Endothelial cell of umbilical vein (primary cell): Measurements from ENCODE around the gene ZNF669. TPM values are rescaled to one million over a fixed set of nuclear protein-coding genes. Genes with fewer than 3 reads are reported as not detected.
"Not testable (repeated sequence)": the region's sequence is repeated elsewhere in the genome, so short reads cannot be mapped to it uniquely, and the experiment has no call there.

Source experiments
- BruUV-seq: library from RNA; stranded (reverse); fragments of 400-500 nt; replicated peaks from 2 replicates; lab custom pipeline; 2021; lab: Mats Ljungman, UMichigan
- CTCF ChIA-PET: fragments of 300-600, 350-600 bp; sonication (Branson Sonifier 250); formaldehyde crosslinking; loops from one replicate; lab custom pipeline; 2021; ENCODE audit warnings: antibody characterized with exemption, inconsistent platforms; lab: Charles Lee
- POLR2A ChIA-PET: fragments of 300-600, 350-600 bp; sonication (Branson Sonifier 250); formaldehyde crosslinking; loops from one replicate; lab custom pipeline; 2021; ENCODE audit warnings: antibody characterized with exemption, inconsistent platforms; lab: Charles Lee
- DNase-seq: peaks from one replicate; pipeline ENCODE4 v3.0.0-alpha.2; 2011; ENCODE audit warnings: low read depth, low spot score
- FAIRE-seq: peaks from 2 replicates; lab custom pipeline; 2011; peaks lifted over from hg19 to GRCh38; lab: Jason Lieb, UNC
- H2AFZ ChIP-seq: 2 replicates; pipeline ENCODE4 v1.6.0; 2012; ENCODE audit warnings: low read depth, low read length, control low read depth, inconsistent platforms
- H3K27ac ChIP-seq: 2 replicates; pipeline ENCODE4 v1.5.1; 2011; ENCODE audit warnings: low read depth, mild to moderate bottlenecking, control low read depth, low read length, moderate library complexity; ENCODE audit not compliant: insufficient read depth
- H3K27me3 ChIP-seq, 2 experiments: 2 replicates each; pipeline versions ENCODE4 v1.6.0 to v1.6.1; 2011; ENCODE audit warnings: low read length in 2 of 2, mixed read lengths in 1 of 2; ENCODE audit not compliant: control insufficient read depth in 2 of 2, insufficient read depth in 2 of 2
- H3K36me3 ChIP-seq, 2 experiments: 2 replicates in 1 of 2; 3 replicates in 1 of 2; pipeline ENCODE4 v1.5.1; 2011; ENCODE audit warnings: low read length in 2 of 2, mild to moderate bottlenecking in 1 of 2, moderate library complexity in 1 of 2; ENCODE audit not compliant: control insufficient read depth in 2 of 2, insufficient read depth in 2 of 2; ENCODE audit errors: extremely low read depth in 1 of 2
- H3K4me1 ChIP-seq: 3 replicates; pipeline ENCODE4 v1.5.1; 2011; ENCODE audit warnings: mild to moderate bottlenecking, low read length; ENCODE audit not compliant: control insufficient read depth, insufficient read depth; ENCODE audit errors: extremely low read depth
- H3K4me2 ChIP-seq: 2 replicates; pipeline ENCODE4 v1.6.1; 2011; ENCODE audit warnings: low read length, control low read depth, mixed read lengths; ENCODE audit not compliant: insufficient read depth
- H3K4me3 ChIP-seq, 3 experiments: fragments of 200-600 bp in 1 of 3; sonication (generic), shearing (Covaris generic) in 1 of 3; replicated peaks in 1 of 3; 2 replicates each; pipeline ENCODE4 v1.5.1; 2011 to 2016; ENCODE audit warnings: control low read depth in 3 of 3, low read length in 3 of 3, mild to moderate bottlenecking in 2 of 3, inconsistent platforms in 1 of 3, low read depth in 1 of 3, moderate library complexity in 1 of 3; ENCODE audit not compliant: insufficient read depth in 1 of 3
- H3K79me2 ChIP-seq: 2 replicates; pipeline ENCODE4 v1.6.0; 2012; ENCODE audit warnings: low read length, inconsistent platforms; ENCODE audit not compliant: control insufficient read depth, insufficient read depth
- H3K9ac ChIP-seq: replicated peaks from 2 replicates; pipeline ENCODE3; 2011; ENCODE audit warnings: low read length, control low read depth; ENCODE audit not compliant: insufficient read depth; ENCODE audit errors: extremely low read depth
- H3K9me1 ChIP-seq: replicated peaks from 3 replicates; pipeline ENCODE4 v1.6.0; 2011; ENCODE audit warnings: mild to moderate bottlenecking, low read length; ENCODE audit not compliant: control insufficient read depth, insufficient read depth; ENCODE audit errors: extremely low read depth
- H3K9me3 ChIP-seq: replicated peaks from 2 replicates; pipeline ENCODE4 v1.5.1; 2012; ENCODE audit warnings: low read length, inconsistent platforms; ENCODE audit not compliant: control insufficient read depth, insufficient read depth
- H4K20me1 ChIP-seq: replicated peaks from 2 replicates; pipeline ENCODE3; 2011; ENCODE audit warnings: mild to moderate bottlenecking, low read length; ENCODE audit not compliant: control insufficient read depth, insufficient read depth; ENCODE audit errors: extremely low read depth
- EZH2 ChIP-seq: IDR thresholded peaks from 2 replicates; pipeline ENCODE4 v1.6.1; 2012; ENCODE audit warnings: borderline replicate concordance, low read depth, mild to moderate bottlenecking, moderate library complexity, low read length, inconsistent platforms; ENCODE audit not compliant: severe bottlenecking
- FOS ChIP-seq: IDR thresholded peaks from 2 replicates; pipeline ENCODE4 v1.6.1; 2011; ENCODE audit warnings: mild to moderate bottlenecking, low read length, moderate library complexity, borderline replicate concordance; ENCODE audit not compliant: insufficient read depth
- GATA2 ChIP-seq: IDR thresholded peaks from 2 replicates; pipeline ENCODE4 v1.7.0; 2011; ENCODE audit warnings: low read depth, mild to moderate bottlenecking, moderate library complexity, mixed read lengths, low read length; ENCODE audit not compliant: insufficient read length, insufficient read depth
- JUN ChIP-seq: IDR thresholded peaks from 2 replicates; pipeline ENCODE4 v1.6.1; 2011; ENCODE audit warnings: borderline replicate concordance, low read depth; ENCODE audit not compliant: insufficient read length, insufficient read depth
- MYC ChIP-seq: IDR thresholded peaks from one replicate; pipeline ENCODE4 v1.6.1; 2011; ENCODE audit warnings: mild to moderate bottlenecking, low read depth, low read length
- POLR2A ChIP-seq: IDR thresholded peaks from 2 replicates; pipeline ENCODE4 v1.6.1; 2012; ENCODE audit warnings: low read depth, mild to moderate bottlenecking, control low read depth, low read length
- POLR2AphosphoS5 ChIP-seq: IDR thresholded peaks from 2 replicates; pipeline ENCODE4 v1.6.1; 2012; ENCODE audit warnings: low read depth, mild to moderate bottlenecking, control low read depth, low read length, moderate library complexity; ENCODE audit not compliant: insufficient read depth
- dilution Hi-C: fragments of 300-500 bp; cut with MboI; formaldehyde crosslinking; loops from one replicate; pipeline ENCODE4 v1.15.0; 2019; ENCODE audit warnings: low sequenced_read_pairs; ENCODE audit not compliant: extremely low pct_ligation_motif_present
- intact Hi-C: fragments of 100-400 bp; cut with micrococcal nuclease; formaldehyde crosslinking; loops from one replicate; pipeline ENCODE4 v1.10.0; 2022
- polyA plus RNA-seq, 4 experiments: library from polyadenylated mRNA; depleted of rRNA in 3 of 4; stranded (reverse) in 3 of 4; unstranded in 1 of 4; fragments of >200 nt; gene quantifications; 2 replicates each; pipeline versions ENCODE4 v1.2.1 to v1.2.3, GENCODE V29; 2011 to 2012; ENCODE audit warnings: missing spikeins in 1 of 4
- total RNA-seq: library from RNA; stranded (reverse); gene quantifications from 2 replicates; pipeline ENCODE4 v1.2.3, GENCODE V29; 2021
- TF ChIP-seq, protein P1 (sequence below), 2 donors: IDR thresholded peaks; 1 replicate in 1 of 2; 2 replicates in 1 of 2; pipeline ENCODE4 v1.5.1; 2011; ENCODE audit warnings: low read length in 2 of 2, mild to moderate bottlenecking in 2 of 2, moderate library complexity in 2 of 2, control low read depth in 1 of 2, inconsistent platforms in 1 of 2, low read depth in 1 of 2; ENCODE audit not compliant: insufficient read depth in 1 of 2; ENCODE audit errors: extremely low read depth in 1 of 2
- TF ChIP-seq, protein P2 (sequence below): IDR thresholded peaks from 2 replicates; pipeline ENCODE4 v1.6.1; 2011; ENCODE audit not compliant: insufficient read depth, insufficient read length

ZNF669 gene
- total and polyA plus RNA-seq, 2 donors (not counting 3 experiments of a cell fraction or from before 2014, with no cell fraction given) = 2.4 to 7.8 TPM

DNA sequence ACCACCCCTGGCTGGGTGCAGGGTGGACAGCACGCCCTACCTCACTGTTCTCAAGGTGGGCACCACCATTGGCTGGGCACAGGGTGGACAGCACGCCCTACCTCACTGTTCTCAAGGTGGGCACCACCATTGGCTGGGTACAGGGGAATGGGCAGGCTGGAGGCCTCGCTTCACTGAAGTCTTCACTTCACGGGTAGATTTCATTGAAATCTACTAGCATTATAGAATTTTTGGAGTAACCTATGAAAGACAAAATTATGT is 16.2 kb upstream of the ZNF669 start:
- intact Hi-C loops, CTCF ChIA-PET: not testable (repeated sequence)

DNA sequence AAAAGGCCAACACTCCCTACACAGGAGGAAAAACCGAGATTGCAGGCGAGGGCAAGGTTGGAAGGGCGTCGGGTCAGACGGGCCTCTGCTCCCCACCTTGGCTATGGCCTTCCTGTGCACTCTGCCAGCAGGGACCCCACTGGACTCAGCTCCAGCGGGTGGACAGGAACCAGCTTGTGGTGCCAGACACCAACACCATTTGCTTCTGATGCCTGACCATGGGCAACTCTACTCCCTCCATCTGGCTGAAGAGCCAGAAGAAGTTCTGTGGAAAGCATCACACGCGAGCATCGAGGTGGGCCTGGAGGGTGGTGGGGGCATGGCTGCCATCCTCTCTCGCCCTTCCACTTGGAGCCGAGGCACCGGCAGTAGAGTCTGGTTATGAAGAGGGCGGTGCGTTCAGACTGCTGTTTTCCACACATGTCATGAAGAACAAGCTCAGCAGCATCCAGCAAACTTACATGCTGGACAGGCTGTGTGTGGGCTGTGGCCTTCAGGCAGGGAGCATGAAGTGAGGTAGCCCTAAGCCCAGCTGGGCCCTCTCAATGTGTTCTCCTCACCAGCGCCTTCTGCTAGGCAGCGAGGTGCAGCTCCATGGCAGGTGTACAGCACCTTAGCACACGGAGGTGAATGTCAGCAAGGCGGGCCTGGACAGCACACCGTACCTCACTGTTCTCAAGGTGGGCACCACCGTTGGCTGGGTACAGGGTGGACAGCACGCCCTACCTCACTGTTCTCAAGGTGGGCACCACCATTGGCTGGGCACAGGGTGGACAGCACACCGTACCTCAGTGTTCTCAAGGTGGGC is 15.6 kb upstream of the ZNF669 start:
- no peaks in the 10 kb centered on the region for H3K79me2 ChIP-seq
- intact Hi-C loops = no loop called here
- no peaks in the 10 kb centered on the region for H4K20me1 ChIP-seq
- ChIA-PET CTCF (interaction anchor here (1.2 kb wide), 1 partner anchor 254 kb away, joined by 4 read pairs; no protein-coding TSS in a partner anchor), POLR2A (no interaction called here)
- no peak overlapping the region for H3K4me2 ChIP-seq
- H3K4me3 ChIP-seq = no peak overlapping the region
- H3K36me3 ChIP-seq = no peaks in the 10 kb centered on the region
- no peaks in the 10 kb centered on the region for H3K27me3 ChIP-seq
- BruUV-seq = no TSS peak
- no peaks in the 10 kb centered on the region for H3K4me1 ChIP-seq
- H3K9ac ChIP-seq = no peak overlapping the region
- TF ChIP-seq GATA2 = no peak
- TF ChIP-seq EZH2 = no peak
- TF ChIP-seq, protein P1, sequence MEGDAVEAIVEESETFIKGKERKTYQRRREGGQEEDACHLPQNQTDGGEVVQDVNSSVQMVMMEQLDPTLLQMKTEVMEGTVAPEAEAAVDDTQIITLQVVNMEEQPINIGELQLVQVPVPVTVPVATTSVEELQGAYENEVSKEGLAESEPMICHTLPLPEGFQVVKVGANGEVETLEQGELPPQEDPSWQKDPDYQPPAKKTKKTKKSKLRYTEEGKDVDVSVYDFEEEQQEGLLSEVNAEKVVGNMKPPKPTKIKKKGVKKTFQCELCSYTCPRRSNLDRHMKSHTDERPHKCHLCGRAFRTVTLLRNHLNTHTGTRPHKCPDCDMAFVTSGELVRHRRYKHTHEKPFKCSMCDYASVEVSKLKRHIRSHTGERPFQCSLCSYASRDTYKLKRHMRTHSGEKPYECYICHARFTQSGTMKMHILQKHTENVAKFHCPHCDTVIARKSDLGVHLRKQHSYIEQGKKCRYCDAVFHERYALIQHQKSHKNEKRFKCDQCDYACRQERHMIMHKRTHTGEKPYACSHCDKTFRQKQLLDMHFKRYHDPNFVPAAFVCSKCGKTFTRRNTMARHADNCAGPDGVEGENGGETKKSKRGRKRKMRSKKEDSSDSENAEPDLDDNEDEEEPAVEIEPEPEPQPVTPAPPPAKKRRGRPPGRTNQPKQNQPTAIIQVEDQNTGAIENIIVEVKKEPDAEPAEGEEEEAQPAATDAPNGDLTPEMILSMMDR (IDR thresholded peaks at IDR 0.05; ENCODE audit: extremely low read depth in 1 of 2, insufficient read depth in 1 of 2, low read depth in 1 of 2, low read length in 2 of 2) = no peak
- TF ChIP-seq, protein P2, sequence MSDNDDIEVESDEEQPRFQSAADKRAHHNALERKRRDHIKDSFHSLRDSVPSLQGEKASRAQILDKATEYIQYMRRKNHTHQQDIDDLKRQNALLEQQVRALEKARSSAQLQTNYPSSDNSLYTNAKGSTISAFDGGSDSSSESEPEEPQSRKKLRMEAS = no peak
- no peak for TF ChIP-seq POLR2A
- no peak for TF ChIP-seq FOS
- no peak for TF ChIP-seq MYC
- TF ChIP-seq POLR2AphosphoS5 = no peak
- TF ChIP-seq JUN = no peak
- no peaks in the 10 kb centered on the region for H3K9me3 ChIP-seq
- no peak for DNase-seq
- no peak overlapping the region for H2AFZ ChIP-seq
- dilution Hi-C loops = no loop called here
- no peak overlapping the region for H3K27ac ChIP-seq
- no peak for FAIRE-seq
- no peaks in the 10 kb centered on the region for H3K9me1 ChIP-seq

More for the DNA sequence above, 16.2 kb upstream of the ZNF669 start:
- POLR2A ChIA-PET, DNase-seq, H3K36me3 ChIP-seq, H3K9me1 ChIP-seq, BruUV-seq, H3K27ac ChIP-seq, H3K9me3 ChIP-seq, H2AFZ ChIP-seq, H3K4me1 ChIP-seq, FAIRE-seq, H4K20me1 ChIP-seq, H3K27me3 ChIP-seq, H3K4me2 ChIP-seq, H3K4me3 ChIP-seq, dilution Hi-C loops, H3K9ac ChIP-seq, H3K79me2 ChIP-seq: not testable (repeated sequence)
